HL-60 (cell line): ENCODE data around the gene ODF4.

Experiments used
- CTCF ChIP-seq: IDR thresholded peaks from one replicate; pipeline ENCODE4 v1.5.1; 2011; ENCODE audit warnings: low read length, control low read depth, inconsistent platforms; ENCODE audit not compliant: insufficient read depth
- POLR2AphosphoS5 ChIP-seq: IDR thresholded peaks from 2 replicates; pipeline ENCODE4 v1.6.1; 2012; ENCODE audit warnings: low read depth

- no peak for TF ChIP-seq CTCF
- no peak for TF ChIP-seq POLR2AphosphoS5
Measured at GRCh38 chr17:8345052-8345690, 5.5 kb downstream of the ODF4 start.
